Right atrium auricular region (tissue), 2 donors: ENCODE measurements around the gene ROM1. TPM values are rescaled to one million over a fixed set of nuclear protein-coding genes. Genes with fewer than 3 reads are reported as not detected.

Experiments used
- DNase-seq: peaks from one replicate; pipeline ENCODE4 v3.0.0-alpha.2; 2019; ENCODE audit warnings: low spot score
- H3K27ac ChIP-seq, 2 donors: fragments of 200-600 bp; sonication (generic); 1 replicate in 1 of 2; 2 replicates in 1 of 2; pipeline ENCODE4 v1.5.1; 2016 to 2019
- H3K27me3 ChIP-seq, 2 donors: fragments of 200-600 bp; sonication (generic); one replicate each; pipeline versions ENCODE4 v1.5.1 to v1.6.0; 2017 to 2019
- H3K36me3 ChIP-seq: fragments of 200-600 bp; sonication (generic); one replicate; pipeline ENCODE4 v1.5.1; 2016
- H3K4me1 ChIP-seq, 2 donors: fragments of 200-600 bp; sonication (generic); one replicate each; pipeline versions ENCODE4 v1.5.1 to v1.6.0; 2017 to 2019
- H3K4me3 ChIP-seq, 2 donors: fragments of 200-600 bp; sonication (generic); 1 replicate in 1 of 2; 2 replicates in 1 of 2; pipeline ENCODE4 v1.5.1; 2017 to 2019; ENCODE audit warnings: mild to moderate bottlenecking in 1 of 2, moderate library complexity in 1 of 2
- H3K9me3 ChIP-seq, 2 donors: fragments of 200-600 bp; sonication (generic); one replicate each; pipeline ENCODE4 v1.5.1; 2019
- total RNA-seq, 2 donors: library from RNA; depleted of rRNA; stranded (reverse); fragments of >200 nt; gene quantifications; one replicate each; pipeline ENCODE4 v1.1.0, GENCODE V29; 2016
- TF ChIP-seq, protein P1 (sequence below), 2 donors: fragments of 200-600 bp; sonication (generic); IDR thresholded peaks; one replicate each; pipeline ENCODE4 v1.5.1; 2019; ENCODE audit warnings: antibody characterized with exemption in 2 of 2

Gene ROM1
- total RNA-seq, 2 donors from 2014 or later: 3.2 to 5.3 TPM

DNA sequence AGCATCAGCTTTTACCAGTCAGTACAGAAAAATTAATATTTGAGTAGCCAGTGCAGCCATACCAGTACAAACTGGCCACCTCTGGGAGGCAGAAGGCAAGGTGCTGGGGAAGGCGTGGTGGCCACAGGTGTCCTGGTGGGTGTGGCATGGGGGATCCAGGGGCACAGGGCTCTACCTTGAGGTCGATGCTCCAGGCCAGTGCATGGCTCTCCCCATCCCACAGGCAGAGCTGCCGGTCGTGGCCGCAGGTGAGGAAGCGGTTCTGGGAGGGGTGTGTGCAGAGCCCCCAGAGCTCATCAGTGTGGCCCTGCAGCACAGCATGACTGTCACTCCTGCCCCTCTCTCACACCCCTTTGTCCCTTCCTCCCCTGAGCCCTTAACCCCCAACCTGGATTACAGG, 7.6 kb upstream of the ROM1 start:
- TF ChIP-seq, protein P1, sequence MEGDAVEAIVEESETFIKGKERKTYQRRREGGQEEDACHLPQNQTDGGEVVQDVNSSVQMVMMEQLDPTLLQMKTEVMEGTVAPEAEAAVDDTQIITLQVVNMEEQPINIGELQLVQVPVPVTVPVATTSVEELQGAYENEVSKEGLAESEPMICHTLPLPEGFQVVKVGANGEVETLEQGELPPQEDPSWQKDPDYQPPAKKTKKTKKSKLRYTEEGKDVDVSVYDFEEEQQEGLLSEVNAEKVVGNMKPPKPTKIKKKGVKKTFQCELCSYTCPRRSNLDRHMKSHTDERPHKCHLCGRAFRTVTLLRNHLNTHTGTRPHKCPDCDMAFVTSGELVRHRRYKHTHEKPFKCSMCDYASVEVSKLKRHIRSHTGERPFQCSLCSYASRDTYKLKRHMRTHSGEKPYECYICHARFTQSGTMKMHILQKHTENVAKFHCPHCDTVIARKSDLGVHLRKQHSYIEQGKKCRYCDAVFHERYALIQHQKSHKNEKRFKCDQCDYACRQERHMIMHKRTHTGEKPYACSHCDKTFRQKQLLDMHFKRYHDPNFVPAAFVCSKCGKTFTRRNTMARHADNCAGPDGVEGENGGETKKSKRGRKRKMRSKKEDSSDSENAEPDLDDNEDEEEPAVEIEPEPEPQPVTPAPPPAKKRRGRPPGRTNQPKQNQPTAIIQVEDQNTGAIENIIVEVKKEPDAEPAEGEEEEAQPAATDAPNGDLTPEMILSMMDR (IDR thresholded peaks at IDR 0.05): no peak
- Histone ChIP-seq H3K27ac (no peak overlapping the region), H3K4me3 (no peak overlapping the region), H3K27me3 (no peaks in the 10 kb centered on the region), H3K9me3 (no peaks in the 10 kb centered on the region), H3K4me1 (peaks cover 0 to 26% of the 10 kb centered on the region in 2 donors), H3K36me3 (peaks cover 19% of the 10 kb centered on the region)
- DNase-seq: no peak

DNA sequence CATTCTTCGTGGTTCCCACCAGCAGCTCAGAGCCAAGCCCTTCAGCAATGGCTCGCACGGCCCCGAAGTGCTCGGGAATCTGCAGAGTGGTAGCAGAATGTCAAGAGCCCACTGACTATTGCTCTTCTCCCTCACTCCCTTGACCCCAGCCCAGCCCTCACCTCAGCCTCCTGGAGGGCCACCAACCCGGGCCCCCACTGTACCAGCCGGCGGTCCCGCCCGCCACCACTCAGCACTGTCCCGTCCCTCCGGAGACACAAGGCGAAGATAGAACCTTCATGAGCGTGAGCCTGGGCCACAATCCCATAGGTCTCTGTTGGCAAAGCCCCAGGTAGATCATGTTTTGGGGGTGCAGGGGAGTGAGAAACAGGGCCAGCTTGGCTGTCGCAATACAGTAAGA, 7.2 kb upstream of the ROM1 start:
- Histone ChIP-seq H3K27me3 (no peaks in the 10 kb centered on the region), H3K27ac (no peak overlapping the region), H3K4me1 (peaks cover 0 to 26% of the 10 kb centered on the region in 2 donors), H3K4me3 (no peak overlapping the region), H3K36me3 (peaks cover 19% of the 10 kb centered on the region), H3K9me3 (no peaks in the 10 kb centered on the region)
- TF ChIP-seq, protein P1 (IDR thresholded peaks at IDR 0.05): no peak
- no peak for DNase-seq

- DNase-seq: no peak
- Histone ChIP-seq H3K9me3 (no peaks in the 10 kb centered on the region), H3K36me3 (peaks cover 19% of the 10 kb centered on the region), H3K4me1 (peaks cover 0 to 29% of the 10 kb centered on the region in 2 donors), H3K27ac (no peak overlapping the region), H3K4me3 (no peak overlapping the region), H3K27me3 (no peaks in the 10 kb centered on the region)
- TF ChIP-seq, protein P1 (IDR thresholded peaks at IDR 0.05): no peak
Measured at GRCh38 chr11:62607714-62608113, 5.3 kb upstream of the ROM1 start.

GRCh38 chr11:62608776-62609175, 4.3 kb upstream of the ROM1 start:
- Histone ChIP-seq H3K4me1 (peaks cover 0 to 28% of the 10 kb centered on the region in 2 donors), H3K36me3 (peaks cover 19% of the 10 kb centered on the region), H3K27ac (no peak overlapping the region), H3K4me3 (no peak overlapping the region), H3K27me3 (no peaks in the 10 kb centered on the region), H3K9me3 (no peaks in the 10 kb centered on the region)
- DNase-seq: no peak
- TF ChIP-seq, protein P1 (IDR thresholded peaks at IDR 0.05): no peak

DNA sequence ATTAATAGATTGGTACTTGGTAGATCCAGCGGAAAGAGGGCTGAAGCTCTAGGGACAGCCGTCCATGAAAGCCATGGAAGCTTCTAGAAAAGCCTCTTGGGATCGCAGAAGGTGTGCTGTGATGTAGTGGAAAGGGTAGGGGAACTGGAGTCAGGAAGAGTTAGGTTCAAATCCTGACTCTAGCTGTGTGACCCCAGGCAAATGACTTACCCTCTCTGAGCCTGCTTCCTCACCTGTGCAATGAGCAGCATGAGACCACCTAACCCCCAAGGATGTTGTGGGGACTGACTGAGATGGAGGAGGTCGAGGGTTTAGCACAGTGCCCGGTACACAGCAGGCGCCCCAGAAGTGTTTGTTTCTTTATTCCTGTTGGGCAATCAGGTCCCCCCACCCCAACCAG, 2.7 kb upstream of the ROM1 start:
- H3K9me3 ChIP-seq: no peaks in the 10 kb centered on the region
- no peak overlapping the region for H3K27ac ChIP-seq
- TF ChIP-seq, protein P1 (IDR thresholded peaks at IDR 0.05): no peak
- no peak overlapping the region for H3K4me3 ChIP-seq
- peaks cover 16% of the 10 kb centered on the region for H3K36me3 ChIP-seq
- DNase-seq: no peak
- H3K4me1 ChIP-seq: peaks cover 0 to 28% of the 10 kb centered on the region in 2 donors
- no peaks in the 10 kb centered on the region for H3K27me3 ChIP-seq
